LNCaP clone FGC (cell line): ENCODE data around the gene SUN1.

Experiments used
- DNase-seq: peaks from one replicate; pipeline ENCODE4 v3.0.0-alpha.2; 2011; ENCODE audit warnings: low read depth
- H3K4me3 ChIP-seq: 2 replicates; pipeline ENCODE4 v1.5.1; 2011; ENCODE audit warnings: mild to moderate bottlenecking, low read depth, low read length, control low read depth
- TF ChIP-seq, protein P1 (sequence below): IDR thresholded peaks from 2 replicates; pipeline ENCODE4 v1.5.1; 2012; ENCODE audit warnings: mild to moderate bottlenecking; ENCODE audit not compliant: control insufficient read depth, insufficient read depth; ENCODE audit errors: extremely low read depth

SUN1 gene, protein sequence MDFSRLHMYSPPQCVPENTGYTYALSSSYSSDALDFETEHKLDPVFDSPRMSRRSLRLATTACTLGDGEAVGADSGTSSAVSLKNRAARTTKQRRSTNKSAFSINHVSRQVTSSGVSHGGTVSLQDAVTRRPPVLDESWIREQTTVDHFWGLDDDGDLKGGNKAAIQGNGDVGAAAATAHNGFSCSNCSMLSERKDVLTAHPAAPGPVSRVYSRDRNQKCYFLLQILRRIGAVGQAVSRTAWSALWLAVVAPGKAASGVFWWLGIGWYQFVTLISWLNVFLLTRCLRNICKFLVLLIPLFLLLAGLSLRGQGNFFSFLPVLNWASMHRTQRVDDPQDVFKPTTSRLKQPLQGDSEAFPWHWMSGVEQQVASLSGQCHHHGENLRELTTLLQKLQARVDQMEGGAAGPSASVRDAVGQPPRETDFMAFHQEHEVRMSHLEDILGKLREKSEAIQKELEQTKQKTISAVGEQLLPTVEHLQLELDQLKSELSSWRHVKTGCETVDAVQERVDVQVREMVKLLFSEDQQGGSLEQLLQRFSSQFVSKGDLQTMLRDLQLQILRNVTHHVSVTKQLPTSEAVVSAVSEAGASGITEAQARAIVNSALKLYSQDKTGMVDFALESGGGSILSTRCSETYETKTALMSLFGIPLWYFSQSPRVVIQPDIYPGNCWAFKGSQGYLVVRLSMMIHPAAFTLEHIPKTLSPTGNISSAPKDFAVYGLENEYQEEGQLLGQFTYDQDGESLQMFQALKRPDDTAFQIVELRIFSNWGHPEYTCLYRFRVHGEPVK

DNA sequence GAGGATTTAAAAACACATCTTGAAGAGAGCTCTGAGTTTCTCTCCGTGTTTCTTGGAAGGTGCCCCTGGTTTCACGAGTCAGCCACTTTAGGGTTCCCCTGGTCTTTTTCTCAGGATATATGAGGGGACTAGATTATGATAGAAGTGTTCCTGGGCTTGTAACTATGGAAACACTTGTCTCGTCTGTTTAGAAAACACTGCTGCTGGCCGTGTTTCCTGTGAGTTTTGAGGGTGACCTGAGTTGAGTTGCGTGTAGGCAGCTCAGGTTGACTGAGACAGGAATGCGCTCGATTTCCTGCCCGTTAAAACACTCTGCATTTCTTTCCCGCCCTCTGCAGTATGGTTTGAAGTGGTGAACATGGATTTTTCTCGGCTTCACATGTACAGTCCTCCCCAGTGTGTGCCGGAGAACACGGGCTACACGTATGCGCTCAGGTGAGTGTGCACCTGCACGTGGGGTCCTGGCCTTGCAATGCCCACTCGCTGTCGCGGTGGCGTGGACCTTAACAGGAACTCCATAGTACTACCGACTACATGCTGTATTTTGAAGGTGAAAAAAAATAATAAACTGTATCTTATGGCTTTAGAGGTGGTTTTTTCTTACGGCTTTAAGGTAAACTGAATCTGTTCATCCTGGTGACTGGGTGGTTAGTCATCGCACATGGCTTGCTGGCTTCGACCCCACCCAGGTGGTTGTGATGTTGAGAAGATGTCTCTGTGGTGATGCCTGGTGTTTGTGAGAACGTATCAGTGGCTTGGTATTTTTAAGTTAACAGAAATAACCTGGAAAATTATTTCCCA, at the start of gene SUN1:
SUN1 (plus strand) TSS at position 310 of the 801 bp plus-strand sequence; CDS start at position 359, 49 bp downstream.
- DNase-seq, result no peak
- TF ChIP-seq, protein P1, sequence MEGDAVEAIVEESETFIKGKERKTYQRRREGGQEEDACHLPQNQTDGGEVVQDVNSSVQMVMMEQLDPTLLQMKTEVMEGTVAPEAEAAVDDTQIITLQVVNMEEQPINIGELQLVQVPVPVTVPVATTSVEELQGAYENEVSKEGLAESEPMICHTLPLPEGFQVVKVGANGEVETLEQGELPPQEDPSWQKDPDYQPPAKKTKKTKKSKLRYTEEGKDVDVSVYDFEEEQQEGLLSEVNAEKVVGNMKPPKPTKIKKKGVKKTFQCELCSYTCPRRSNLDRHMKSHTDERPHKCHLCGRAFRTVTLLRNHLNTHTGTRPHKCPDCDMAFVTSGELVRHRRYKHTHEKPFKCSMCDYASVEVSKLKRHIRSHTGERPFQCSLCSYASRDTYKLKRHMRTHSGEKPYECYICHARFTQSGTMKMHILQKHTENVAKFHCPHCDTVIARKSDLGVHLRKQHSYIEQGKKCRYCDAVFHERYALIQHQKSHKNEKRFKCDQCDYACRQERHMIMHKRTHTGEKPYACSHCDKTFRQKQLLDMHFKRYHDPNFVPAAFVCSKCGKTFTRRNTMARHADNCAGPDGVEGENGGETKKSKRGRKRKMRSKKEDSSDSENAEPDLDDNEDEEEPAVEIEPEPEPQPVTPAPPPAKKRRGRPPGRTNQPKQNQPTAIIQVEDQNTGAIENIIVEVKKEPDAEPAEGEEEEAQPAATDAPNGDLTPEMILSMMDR, result no peak
- no peak within 1 kb of the TSS for H3K4me3 ChIP-seq

DNA sequence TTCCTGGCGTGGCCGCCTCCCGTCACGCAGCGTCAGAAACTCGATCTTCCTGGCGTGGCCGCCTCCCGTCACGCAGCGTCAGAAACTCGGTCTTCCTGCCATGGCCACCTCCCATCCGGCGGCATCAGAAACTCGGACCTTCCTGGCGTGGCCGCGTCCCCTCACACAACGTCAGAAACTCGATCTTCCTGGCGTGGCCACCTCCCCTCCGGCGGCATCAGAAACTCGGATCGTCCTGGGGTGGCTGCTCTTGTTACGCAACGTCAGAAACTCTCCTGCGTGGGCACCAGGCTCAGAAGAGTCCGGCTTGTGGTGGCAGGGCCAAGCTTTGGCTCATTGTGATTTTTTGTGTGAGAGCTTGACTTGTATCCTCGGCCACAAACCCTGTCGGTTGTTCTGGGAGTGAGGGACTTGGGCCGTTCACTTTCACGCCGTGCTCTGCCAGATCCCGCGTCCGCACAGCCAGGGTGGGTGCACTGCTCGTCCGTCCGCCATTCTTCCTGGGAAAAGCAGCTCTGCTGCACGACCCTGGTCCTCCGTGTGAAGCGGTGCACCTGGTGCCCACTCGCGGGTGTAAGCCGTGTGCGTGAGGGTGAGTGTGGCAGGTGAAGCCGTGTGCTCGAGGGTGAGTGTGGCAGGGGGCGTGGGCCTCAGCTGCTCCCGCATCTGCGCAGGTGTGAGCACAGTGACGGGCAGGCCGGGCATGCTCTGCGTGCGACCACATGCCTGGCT, 49.4 kb upstream of the SUN1 start:
- TF ChIP-seq, protein P1, result no peak
- no peak overlapping the region for H3K4me3 ChIP-seq
- DNase-seq, result no peak

DNA sequence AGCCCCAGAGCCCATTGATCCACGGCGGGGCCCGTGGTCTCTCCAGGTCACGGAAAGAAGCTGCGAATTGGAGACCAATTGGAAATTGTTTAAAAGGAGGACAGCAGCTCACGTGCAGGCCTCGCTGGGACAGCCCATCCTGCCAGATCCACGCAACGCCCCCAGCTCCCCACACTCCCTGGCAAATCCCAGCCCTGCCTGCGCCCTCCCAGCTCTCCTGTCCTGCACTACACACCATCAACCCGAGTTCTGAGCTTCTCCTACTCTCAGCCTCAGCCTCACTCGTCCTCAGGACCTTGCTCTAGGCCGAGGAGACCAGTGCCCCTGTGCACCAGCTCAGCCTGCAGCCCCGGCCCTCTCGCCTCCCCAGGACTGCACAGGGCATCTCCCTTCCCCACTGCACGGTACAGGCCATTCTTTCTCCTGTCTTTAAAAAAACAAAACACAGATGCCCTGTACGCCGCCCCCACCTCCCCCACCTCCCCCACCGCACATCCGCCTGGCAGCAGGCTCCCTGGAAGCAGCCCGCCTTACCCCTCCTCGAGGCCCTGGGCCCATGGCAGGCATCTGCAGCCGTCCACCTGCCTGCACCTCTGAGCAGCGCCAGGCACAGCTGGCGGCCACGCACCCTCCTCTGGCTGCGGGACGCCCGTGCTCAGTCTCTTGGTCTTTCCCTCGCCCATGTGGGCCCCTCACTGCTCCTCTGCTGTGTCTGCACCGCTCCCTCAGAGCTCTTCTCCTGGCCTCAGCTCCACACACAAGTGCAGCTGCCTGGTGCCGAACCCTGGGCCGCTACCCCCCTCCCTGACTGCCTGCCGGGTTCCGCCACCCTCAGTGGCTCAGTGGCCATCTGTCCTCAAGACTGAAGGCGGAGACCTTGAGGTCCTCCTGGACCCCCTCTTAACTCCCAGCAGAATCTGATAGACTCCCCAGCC, 48.5 kb upstream of the SUN1 start:
- TF ChIP-seq, protein P1, result no peak
- no peak for DNase-seq

DNA sequence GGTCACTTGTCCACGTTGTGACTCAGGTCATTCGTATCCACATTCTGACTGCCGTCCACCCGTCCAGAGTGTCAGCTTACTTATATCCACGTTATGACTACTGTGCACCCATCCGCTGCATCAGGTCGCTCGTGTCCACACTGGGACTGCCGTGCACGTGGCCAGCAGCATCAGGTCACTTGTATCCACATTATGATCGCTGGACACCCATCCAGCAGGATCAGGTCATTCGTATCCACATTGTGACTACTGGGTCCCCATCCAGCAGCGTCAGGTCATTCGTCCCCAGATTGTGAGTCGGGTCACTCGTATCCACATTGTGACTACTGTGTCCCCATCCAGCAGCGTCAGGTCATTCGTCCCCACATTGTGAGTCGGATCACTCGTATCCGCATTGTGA, 47.3 kb upstream of the SUN1 start:
- DNase-seq, result no peak
- H3K4me3 ChIP-seq, result no peak overlapping the region
- TF ChIP-seq, protein P1, result no peak

More for the DNA sequence above, 48.5 kb upstream of the SUN1 start:
- H3K4me3 ChIP-seq, result no peak overlapping the region

DNA sequence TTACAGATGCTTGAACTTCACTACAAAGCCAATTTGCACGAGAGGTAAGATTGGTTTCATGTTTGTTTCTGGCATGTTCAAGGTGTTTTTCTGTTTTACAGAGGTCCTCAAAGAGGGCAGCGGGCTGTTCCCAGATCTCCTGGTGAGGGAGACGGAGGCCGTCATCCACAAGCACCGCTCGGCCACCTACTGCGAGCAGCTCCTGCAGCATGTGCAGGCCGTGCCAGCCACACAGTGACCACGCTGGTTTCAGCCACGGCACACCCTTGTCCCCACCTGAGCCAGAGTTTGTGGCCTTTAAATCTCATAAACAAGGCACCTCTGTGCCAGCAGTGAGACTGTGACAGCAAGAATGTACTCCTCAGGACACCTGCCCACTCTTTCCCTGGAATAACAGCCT, 46.9 kb upstream of the SUN1 start:
- no peak for DNase-seq
- TF ChIP-seq, protein P1, result no peak
- H3K4me3 ChIP-seq, result no peak overlapping the region
